Calu3 (cell line): Measurements from ENCODE around the gene TM9SF4. TPM values are rescaled to one million over a fixed set of nuclear protein-coding genes. Genes with fewer than 3 reads are reported as not detected.

Experiments
- BruUV-seq: library from RNA; stranded (reverse); fragments of 400-500 nt; replicated peaks from 2 replicates; lab custom pipeline; 2021; lab: Mats Ljungman, UMichigan
- CTCF ChIA-PET: fragments of 300-600 bp; sonication (Branson Sonifier 250); formaldehyde crosslinking; loops from one replicate; lab custom pipeline; 2022; ENCODE audit warnings: antibody characterized with exemption; lab: Charles Lee
- DNase-seq: peaks from one replicate; pipeline ENCODE4 v3.0.0; 2022
- H3K27ac Mint-ChIP-seq: one replicate; pipeline ENCODE4 v1.8.0; 2022; ENCODE audit warnings: mixed read lengths; ENCODE audit not compliant: unreplicated experiment
- H3K27me3 Mint-ChIP-seq: one replicate; pipeline ENCODE4 v1.8.0; 2022; ENCODE audit warnings: mixed read lengths; ENCODE audit not compliant: unreplicated experiment
- H3K36me3 Mint-ChIP-seq: one replicate; pipeline ENCODE4 v1.8.0; 2022; ENCODE audit warnings: mild to moderate bottlenecking, moderate library complexity, mixed read lengths; ENCODE audit not compliant: insufficient read depth, unreplicated experiment
- H3K4me1 Mint-ChIP-seq: one replicate; pipeline ENCODE4 v1.8.0; 2022; ENCODE audit warnings: mild to moderate bottlenecking, low read depth, mixed read lengths; ENCODE audit not compliant: unreplicated experiment
- H3K4me3 Mint-ChIP-seq: one replicate; pipeline ENCODE4 v1.8.0; 2022; ENCODE audit warnings: mild to moderate bottlenecking, low read depth, moderate library complexity, mixed read lengths; ENCODE audit not compliant: unreplicated experiment
- H3K9me3 Mint-ChIP-seq: one replicate; pipeline ENCODE4 v1.8.0; 2022; ENCODE audit warnings: low read depth, mixed read lengths; ENCODE audit not compliant: unreplicated experiment
- CTCF ChIP-seq: fragments of 200-600 bp; IDR thresholded peaks from one replicate; pipeline ENCODE4 v1.8.0; 2022; ENCODE audit warnings: antibody characterized with exemption; ENCODE audit not compliant: unreplicated experiment
- intact Hi-C: fragments of 100-400 bp; cut with micrococcal nuclease; formaldehyde crosslinking; loops from one replicate; pipeline ENCODE4 v1.10.0; 2022; ENCODE audit not compliant: unreplicated experiment
- total RNA-seq: library from RNA; stranded (reverse); gene quantifications from 2 replicates; pipeline ENCODE4 v1.2.3, GENCODE V29; 2022

TM9SF4 gene
- total RNA-seq, 1 experiment from 2014 or later = 95.3 TPM

GRCh38 chr20:32216179-32217142 is 106.9 kb downstream of the TM9SF4 start:
- Mint-ChIP-seq H3K4me3 (no peak overlapping the region), H3K36me3 (peaks cover 7% of the 10 kb centered on the region), H3K27me3 (no peaks in the 10 kb centered on the region), H3K9me3 (no peaks in the 10 kb centered on the region), H3K4me1 (peaks cover 5% of the 10 kb centered on the region), H3K27ac (no peak overlapping the region)
- CTCF ChIA-PET = interaction anchor here (0.6 kb wide), 2 partner anchors 40 to 404 kb away, joined by 3 to 5 read pairs; no protein-coding TSS in a partner anchor
- no peak for DNase-seq
- BruUV-seq = no TSS peak
- intact Hi-C loops = no loop called here
- no peak for TF ChIP-seq CTCF

Other genes with a start within 250 kb of the TM9SF4 start
- gene DUSP15, start 239.2 kb upstream of the TM9SF4 start, total RNA-seq = 0.47 TPM in 1 of 2 replicates, not detected in the other
- gene TTLL9, start 239.1 kb upstream of the TM9SF4 start, total RNA-seq = not detected in 2 replicates
- gene PDRG1, start 157.7 kb upstream of the TM9SF4 start, total RNA-seq = 21.4 and 24.5 TPM in 2 replicates
- not detected in 2 replicates for gene XKR7, start 141.6 kb upstream of the TM9SF4 start, total RNA-seq
- not detected in 2 replicates for gene CCM2L, start 99.3 kb upstream of the TM9SF4 start, total RNA-seq
- not detected in 2 replicates for gene HCK, start 57.5 kb upstream of the TM9SF4 start, total RNA-seq
- gene PLAGL2, start 98.0 kb downstream of the TM9SF4 start, total RNA-seq = 30.5 and 32.7 TPM in 2 replicates
- 79.9 and 87.3 TPM in 2 replicates for gene POFUT1, start 98.2 kb downstream of the TM9SF4 start, total RNA-seq
- 51.2 and 56.6 TPM in 2 replicates for gene KIF3B, start 167.9 kb downstream of the TM9SF4 start, total RNA-seq
- gene ASXL1, start 248.6 kb downstream of the TM9SF4 start, total RNA-seq = 120 and 123 TPM in 2 replicates